ENCODE results near the gene USP22. TPM values are rescaled to one million over a fixed set of nuclear protein-coding genes. Genes with fewer than 3 reads are reported as not detected.

The USP22 gene
- total and polyA plus RNA-seq, 4 donors = 27.2 to 109 (median 58.1) TPM

DNA sequence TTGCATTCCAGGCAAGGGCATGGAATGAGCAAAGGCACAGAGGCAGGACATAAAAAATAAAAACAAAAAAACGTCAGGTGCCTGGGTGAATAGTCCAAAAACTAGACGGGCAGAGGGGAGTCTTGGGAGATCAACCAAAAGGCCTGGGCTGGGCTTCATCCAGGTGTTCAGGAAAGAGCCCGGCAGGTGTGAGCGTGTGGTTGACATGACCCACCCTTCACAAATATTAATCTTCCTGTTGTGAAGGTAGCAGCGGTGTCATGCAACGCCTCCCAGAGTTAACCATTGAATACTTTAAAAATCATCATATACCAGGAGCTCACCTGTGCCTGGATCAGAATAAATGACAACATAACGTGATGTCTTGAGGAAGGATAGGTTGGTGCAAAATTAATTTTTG, 90.6 kb downstream of the USP22 start:
- H3K27me3 ChIP-seq (ENCODE audit: control insufficient read depth in 4 of 4, insufficient read depth in 4 of 4, low read length in 3 of 4) = no peaks in the 10 kb centered on the region
- DNase-seq (ENCODE audit: low spot score) = no peak
- H3K9me3 ChIP-seq (ENCODE audit: control insufficient read depth in 4 of 4, low read length in 3 of 4) = no peaks in the 10 kb centered on the region
- H3K27ac ChIP-seq (ENCODE audit: low read depth in 1 of 2, low read length in 2 of 2) = no peak overlapping the region
- H3K9ac ChIP-seq (ENCODE audit: low read depth in 1 of 2, low read length in 2 of 2) = no peak overlapping the region
- TF ChIP-seq RXRA (IDR thresholded peaks at IDR 0.05) = no peak
- no peak for TF ChIP-seq NR2F2 (IDR thresholded peaks at IDR 0.05)
- no peak for TF ChIP-seq FOXA2 (IDR thresholded peaks at IDR 0.05)
- no peak for TF ChIP-seq FOXA1 (IDR thresholded peaks at IDR 0.05)
- no peak for TF ChIP-seq EGR1 (IDR thresholded peaks at IDR 0.05; ENCODE audit: low read depth in 2 of 2)
- no peak for TF ChIP-seq JUND (IDR thresholded peaks at IDR 0.05)
- TF ChIP-seq MAX (IDR thresholded peaks at IDR 0.05) = no peak
- no peak for TF ChIP-seq TAF1 (conservative IDR thresholded peaks at IDR 0.05)
- TF ChIP-seq HNF4A (conservative IDR thresholded peaks at IDR 0.05) = no peak
- no peak for TF ChIP-seq RAD21 (IDR thresholded peaks at IDR 0.05)
- no peak for TF ChIP-seq GABPA (IDR thresholded peaks at IDR 0.05 in 1 of 2, conservative IDR thresholded peaks at IDR 0.05 in 1 of 2)
- no peak for TF ChIP-seq SP1 (IDR thresholded peaks at IDR 0.05)
- TF ChIP-seq, protein P1, sequence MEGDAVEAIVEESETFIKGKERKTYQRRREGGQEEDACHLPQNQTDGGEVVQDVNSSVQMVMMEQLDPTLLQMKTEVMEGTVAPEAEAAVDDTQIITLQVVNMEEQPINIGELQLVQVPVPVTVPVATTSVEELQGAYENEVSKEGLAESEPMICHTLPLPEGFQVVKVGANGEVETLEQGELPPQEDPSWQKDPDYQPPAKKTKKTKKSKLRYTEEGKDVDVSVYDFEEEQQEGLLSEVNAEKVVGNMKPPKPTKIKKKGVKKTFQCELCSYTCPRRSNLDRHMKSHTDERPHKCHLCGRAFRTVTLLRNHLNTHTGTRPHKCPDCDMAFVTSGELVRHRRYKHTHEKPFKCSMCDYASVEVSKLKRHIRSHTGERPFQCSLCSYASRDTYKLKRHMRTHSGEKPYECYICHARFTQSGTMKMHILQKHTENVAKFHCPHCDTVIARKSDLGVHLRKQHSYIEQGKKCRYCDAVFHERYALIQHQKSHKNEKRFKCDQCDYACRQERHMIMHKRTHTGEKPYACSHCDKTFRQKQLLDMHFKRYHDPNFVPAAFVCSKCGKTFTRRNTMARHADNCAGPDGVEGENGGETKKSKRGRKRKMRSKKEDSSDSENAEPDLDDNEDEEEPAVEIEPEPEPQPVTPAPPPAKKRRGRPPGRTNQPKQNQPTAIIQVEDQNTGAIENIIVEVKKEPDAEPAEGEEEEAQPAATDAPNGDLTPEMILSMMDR (IDR thresholded peaks at IDR 0.05; ENCODE audit: low read depth, low read length, missing input control) = no peak
- no peak for TF ChIP-seq HNF4G (IDR thresholded peaks at IDR 0.05)
- TF ChIP-seq, protein P2, sequence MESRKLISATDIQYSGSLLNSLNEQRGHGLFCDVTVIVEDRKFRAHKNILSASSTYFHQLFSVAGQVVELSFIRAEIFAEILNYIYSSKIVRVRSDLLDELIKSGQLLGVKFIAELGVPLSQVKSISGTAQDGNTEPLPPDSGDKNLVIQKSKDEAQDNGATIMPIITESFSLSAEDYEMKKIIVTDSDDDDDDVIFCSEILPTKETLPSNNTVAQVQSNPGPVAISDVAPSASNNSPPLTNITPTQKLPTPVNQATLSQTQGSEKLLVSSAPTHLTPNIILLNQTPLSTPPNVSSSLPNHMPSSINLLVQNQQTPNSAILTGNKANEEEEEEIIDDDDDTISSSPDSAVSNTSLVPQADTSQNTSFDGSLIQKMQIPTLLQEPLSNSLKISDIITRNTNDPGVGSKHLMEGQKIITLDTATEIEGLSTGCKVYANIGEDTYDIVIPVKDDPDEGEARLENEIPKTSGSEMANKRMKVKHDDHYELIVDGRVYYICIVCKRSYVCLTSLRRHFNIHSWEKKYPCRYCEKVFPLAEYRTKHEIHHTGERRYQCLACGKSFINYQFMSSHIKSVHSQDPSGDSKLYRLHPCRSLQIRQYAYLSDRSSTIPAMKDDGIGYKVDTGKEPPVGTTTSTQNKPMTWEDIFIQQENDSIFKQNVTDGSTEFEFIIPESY (IDR thresholded peaks at IDR 0.05) = no peak
- TF ChIP-seq YY1 (IDR thresholded peaks at IDR 0.05) = no peak
- TF ChIP-seq, protein P3, sequence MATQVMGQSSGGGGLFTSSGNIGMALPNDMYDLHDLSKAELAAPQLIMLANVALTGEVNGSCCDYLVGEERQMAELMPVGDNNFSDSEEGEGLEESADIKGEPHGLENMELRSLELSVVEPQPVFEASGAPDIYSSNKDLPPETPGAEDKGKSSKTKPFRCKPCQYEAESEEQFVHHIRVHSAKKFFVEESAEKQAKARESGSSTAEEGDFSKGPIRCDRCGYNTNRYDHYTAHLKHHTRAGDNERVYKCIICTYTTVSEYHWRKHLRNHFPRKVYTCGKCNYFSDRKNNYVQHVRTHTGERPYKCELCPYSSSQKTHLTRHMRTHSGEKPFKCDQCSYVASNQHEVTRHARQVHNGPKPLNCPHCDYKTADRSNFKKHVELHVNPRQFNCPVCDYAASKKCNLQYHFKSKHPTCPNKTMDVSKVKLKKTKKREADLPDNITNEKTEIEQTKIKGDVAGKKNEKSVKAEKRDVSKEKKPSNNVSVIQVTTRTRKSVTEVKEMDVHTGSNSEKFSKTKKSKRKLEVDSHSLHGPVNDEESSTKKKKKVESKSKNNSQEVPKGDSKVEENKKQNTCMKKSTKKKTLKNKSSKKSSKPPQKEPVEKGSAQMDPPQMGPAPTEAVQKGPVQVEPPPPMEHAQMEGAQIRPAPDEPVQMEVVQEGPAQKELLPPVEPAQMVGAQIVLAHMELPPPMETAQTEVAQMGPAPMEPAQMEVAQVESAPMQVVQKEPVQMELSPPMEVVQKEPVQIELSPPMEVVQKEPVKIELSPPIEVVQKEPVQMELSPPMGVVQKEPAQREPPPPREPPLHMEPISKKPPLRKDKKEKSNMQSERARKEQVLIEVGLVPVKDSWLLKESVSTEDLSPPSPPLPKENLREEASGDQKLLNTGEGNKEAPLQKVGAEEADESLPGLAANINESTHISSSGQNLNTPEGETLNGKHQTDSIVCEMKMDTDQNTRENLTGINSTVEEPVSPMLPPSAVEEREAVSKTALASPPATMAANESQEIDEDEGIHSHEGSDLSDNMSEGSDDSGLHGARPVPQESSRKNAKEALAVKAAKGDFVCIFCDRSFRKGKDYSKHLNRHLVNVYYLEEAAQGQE (IDR thresholded peaks at IDR 0.05) = no peak
- TF ChIP-seq ATF3 (IDR thresholded peaks at IDR 0.05) = no peak
- peaks cover 0 to 12% (median 1%) of the 10 kb centered on the region in 4 donors for H3K4me1 ChIP-seq (ENCODE audit: control insufficient read depth in 4 of 4, insufficient read depth in 4 of 4, low read length in 3 of 4)
- no peaks in the 10 kb centered on the region for H3K36me3 ChIP-seq (ENCODE audit: control insufficient read depth in 4 of 4, insufficient read depth in 3 of 4, low read depth in 1 of 4, low read length in 3 of 4)
- H3K4me3 ChIP-seq (ENCODE audit: low read depth in 1 of 3, low read length in 3 of 3) = no peak overlapping the region
- WGBS = 68% methylated on average over 7 of the region's 7 CpGs

Small RNA genes within 50 kb of the gene (small RNA-seq; reads per million reads assigned to genes)
- not detected for gene AC087393.1

Other genes starting within 250 kb of the USP22 start
- gene DHRS7B, start 84.0 kb upstream of the USP22 start, total RNA-seq = 10 to 100 TPM; 18.3 to 21.9 TPM
- 10 to 100 TPM; 14.3 to 19.1 TPM for gene DHRS7B, start 84.0 kb upstream of the USP22 start, polyA plus RNA-seq
- 10 to 100 TPM in 1 of 2 donors, 1 to 10 TPM in 1; 9.3 to 10.2 TPM for gene TMEM11, start 171.2 kb upstream of the USP22 start, total RNA-seq
- 10 to 100 TPM; 13.0 to 20.8 TPM for gene TMEM11, start 171.2 kb upstream of the USP22 start, polyA plus RNA-seq
- 10 to 100 TPM in 1 of 2 donors, 1 to 10 TPM in 1; 2.1 to 24.5 TPM for gene NATD1, start 210.4 kb upstream of the USP22 start, total RNA-seq
- gene NATD1, start 210.4 kb upstream of the USP22 start, polyA plus RNA-seq = 1 to 10 TPM; 1.4 to 3.8 TPM
- 10 to 100 TPM; 21.6 to 88.4 TPM for gene MAP2K3, start 241.7 kb upstream of the USP22 start, total RNA-seq
- 10 to 100 TPM; 30.0 to 31.0 TPM for gene MAP2K3, start 241.7 kb upstream of the USP22 start, polyA plus RNA-seq

All from liver (tissue), 10 donors.